ENCODE data around the gene TMEM44.

GRCh38 chr3:194671511-194671899 lies 38.3 kb upstream of the TMEM44 start:
- TF ChIP-seq CTCF (IDR thresholded peaks at IDR 0.05) (peak; percentile 17 to 54 (median 42)), POLR2AphosphoS5 (IDR thresholded peaks at IDR 0.05) (no peak)
